Right atrium auricular region (tissue), 2 donors: ENCODE measurements around the gene ADAMTS17. TPM values are rescaled to one million over a fixed set of nuclear protein-coding genes. Genes with fewer than 3 reads are reported as not detected.

Source experiments
- DNase-seq: peaks from one replicate; pipeline ENCODE4 v3.0.0-alpha.2; 2019; ENCODE audit warnings: low spot score
- H3K27ac ChIP-seq, 2 donors: fragments of 200-600 bp; sonication (generic); 1 replicate in 1 of 2; 2 replicates in 1 of 2; pipeline ENCODE4 v1.5.1; 2016 to 2019
- H3K27me3 ChIP-seq, 2 donors: fragments of 200-600 bp; sonication (generic); one replicate each; pipeline versions ENCODE4 v1.5.1 to v1.6.0; 2017 to 2019
- H3K36me3 ChIP-seq: fragments of 200-600 bp; sonication (generic); one replicate; pipeline ENCODE4 v1.5.1; 2016
- H3K4me1 ChIP-seq, 2 donors: fragments of 200-600 bp; sonication (generic); one replicate each; pipeline versions ENCODE4 v1.5.1 to v1.6.0; 2017 to 2019
- H3K4me3 ChIP-seq, 2 donors: fragments of 200-600 bp; sonication (generic); 1 replicate in 1 of 2; 2 replicates in 1 of 2; pipeline ENCODE4 v1.5.1; 2017 to 2019; ENCODE audit warnings: mild to moderate bottlenecking in 1 of 2, moderate library complexity in 1 of 2
- H3K9me3 ChIP-seq, 2 donors: fragments of 200-600 bp; sonication (generic); one replicate each; pipeline ENCODE4 v1.5.1; 2019
- total RNA-seq, 2 donors: library from RNA; depleted of rRNA; stranded (reverse); fragments of >200 nt; gene quantifications; one replicate each; pipeline ENCODE4 v1.1.0, GENCODE V29; 2016
- TF ChIP-seq, protein P1 (sequence below), 2 donors: fragments of 200-600 bp; sonication (generic); IDR thresholded peaks; one replicate each; pipeline ENCODE4 v1.5.1; 2019; ENCODE audit warnings: antibody characterized with exemption in 2 of 2

ADAMTS17 gene
- total RNA-seq, 2 donors from 2014 or later, result 3.6 to 4.4 TPM

GRCh38 chr15:100210338-100210737 is 131.4 kb downstream of the ADAMTS17 start:
- no peak for DNase-seq
- no peaks in the 10 kb centered on the region for H3K36me3 ChIP-seq
- no peaks in the 10 kb centered on the region for H3K27me3 ChIP-seq
- TF ChIP-seq, protein P1, sequence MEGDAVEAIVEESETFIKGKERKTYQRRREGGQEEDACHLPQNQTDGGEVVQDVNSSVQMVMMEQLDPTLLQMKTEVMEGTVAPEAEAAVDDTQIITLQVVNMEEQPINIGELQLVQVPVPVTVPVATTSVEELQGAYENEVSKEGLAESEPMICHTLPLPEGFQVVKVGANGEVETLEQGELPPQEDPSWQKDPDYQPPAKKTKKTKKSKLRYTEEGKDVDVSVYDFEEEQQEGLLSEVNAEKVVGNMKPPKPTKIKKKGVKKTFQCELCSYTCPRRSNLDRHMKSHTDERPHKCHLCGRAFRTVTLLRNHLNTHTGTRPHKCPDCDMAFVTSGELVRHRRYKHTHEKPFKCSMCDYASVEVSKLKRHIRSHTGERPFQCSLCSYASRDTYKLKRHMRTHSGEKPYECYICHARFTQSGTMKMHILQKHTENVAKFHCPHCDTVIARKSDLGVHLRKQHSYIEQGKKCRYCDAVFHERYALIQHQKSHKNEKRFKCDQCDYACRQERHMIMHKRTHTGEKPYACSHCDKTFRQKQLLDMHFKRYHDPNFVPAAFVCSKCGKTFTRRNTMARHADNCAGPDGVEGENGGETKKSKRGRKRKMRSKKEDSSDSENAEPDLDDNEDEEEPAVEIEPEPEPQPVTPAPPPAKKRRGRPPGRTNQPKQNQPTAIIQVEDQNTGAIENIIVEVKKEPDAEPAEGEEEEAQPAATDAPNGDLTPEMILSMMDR (IDR thresholded peaks at IDR 0.05), result no peak
- H3K4me3 ChIP-seq, result no peak overlapping the region
- H3K4me1 ChIP-seq, result peaks cover 0 to 28% of the 10 kb centered on the region in 2 donors
- no peak overlapping the region for H3K27ac ChIP-seq
- H3K9me3 ChIP-seq, result no peaks in the 10 kb centered on the region

GRCh38 chr15:100208921-100209603 is 132.7 kb downstream of the ADAMTS17 start:
- Histone ChIP-seq H3K4me1 (peaks cover 0 to 21% of the 10 kb centered on the region in 2 donors), H3K27ac (no peak overlapping the region), H3K36me3 (no peaks in the 10 kb centered on the region), H3K27me3 (no peaks in the 10 kb centered on the region), H3K4me3 (no peak overlapping the region), H3K9me3 (no peaks in the 10 kb centered on the region)
- TF ChIP-seq, protein P1 (IDR thresholded peaks at IDR 0.05), result no peak
- DNase-seq, result no peak

DNA sequence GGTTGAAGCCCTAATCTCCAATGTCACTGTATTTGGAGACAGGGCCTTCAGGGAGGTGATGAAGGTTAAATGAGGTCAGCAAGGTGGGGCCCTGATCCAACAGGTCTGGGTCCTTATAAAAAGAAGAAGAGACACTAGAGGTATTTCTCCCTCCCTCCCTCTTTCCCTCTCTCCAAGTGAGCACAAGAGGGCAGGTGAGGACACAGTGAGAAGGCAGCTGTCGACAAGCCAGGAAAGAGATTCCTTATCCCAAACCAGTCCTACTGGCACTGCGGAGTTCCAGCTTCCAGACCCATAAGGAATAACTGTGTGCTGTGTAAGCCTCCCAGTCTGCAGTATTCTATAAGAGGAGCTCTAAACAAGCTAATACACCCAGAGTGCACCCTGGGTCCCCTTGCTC is 134.7 kb downstream of the ADAMTS17 start:
- DNase-seq, result no peak

DNA sequence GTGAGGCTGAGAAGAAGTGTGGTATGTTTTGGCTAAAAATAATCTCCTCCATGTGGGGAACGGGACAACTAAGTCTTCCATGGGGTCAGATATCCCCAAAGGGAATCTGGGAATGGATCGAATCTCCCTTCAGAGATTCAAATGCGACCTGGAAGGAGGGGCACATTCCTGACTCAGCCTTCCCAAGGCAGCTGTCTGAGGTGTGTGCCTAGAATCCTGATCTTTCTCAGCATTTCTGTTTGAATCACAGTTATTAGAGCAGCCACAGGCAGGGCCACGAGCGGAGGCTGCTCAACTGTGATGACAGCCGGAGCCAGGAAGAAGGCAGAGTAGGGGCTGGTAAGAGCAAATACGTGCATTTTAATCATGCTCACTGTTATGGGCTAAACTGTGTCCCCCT is 135.1 kb downstream of the ADAMTS17 start:
- no peak for DNase-seq
- Histone ChIP-seq H3K4me3 (no peak overlapping the region), H3K27me3 (no peaks in the 10 kb centered on the region), H3K9me3 (no peaks in the 10 kb centered on the region), H3K36me3 (no peaks in the 10 kb centered on the region), H3K4me1 (peaks cover 0 to 13% of the 10 kb centered on the region in 2 donors), H3K27ac (no peak overlapping the region)
- TF ChIP-seq, protein P1 (IDR thresholded peaks at IDR 0.05), result no peak

More for the DNA sequence above, 134.7 kb downstream of the ADAMTS17 start:
- Histone ChIP-seq H3K27me3 (no peaks in the 10 kb centered on the region), H3K27ac (no peak overlapping the region), H3K4me3 (no peak overlapping the region), H3K9me3 (no peaks in the 10 kb centered on the region), H3K4me1 (peaks cover 0 to 15% of the 10 kb centered on the region in 2 donors), H3K36me3 (no peaks in the 10 kb centered on the region)
- TF ChIP-seq, protein P1 (IDR thresholded peaks at IDR 0.05), result peak in 1 of 2 donors; percentile 34

- H3K36me3 ChIP-seq, result no peaks in the 10 kb centered on the region
- H3K27me3 ChIP-seq, result no peaks in the 10 kb centered on the region
- no peaks in the 10 kb centered on the region for H3K9me3 ChIP-seq
- no peak overlapping the region for H3K27ac ChIP-seq
- TF ChIP-seq, protein P1 (IDR thresholded peaks at IDR 0.05), result no peak
- no peak overlapping the region for H3K4me3 ChIP-seq
- DNase-seq, result no peak
- peaks cover 0 to 13% of the 10 kb centered on the region in 2 donors for H3K4me1 ChIP-seq
Measured at GRCh38 chr15:100205549-100206295, 136.1 kb downstream of the ADAMTS17 start.
